ENCODE data around the gene ASZ1. TPM values are rescaled to one million over a fixed set of nuclear protein-coding genes. Genes with fewer than 3 reads are reported as not detected.

Gene ASZ1
- total RNA-seq, 1 experiment from 2014 or later, result not detected

DNA sequence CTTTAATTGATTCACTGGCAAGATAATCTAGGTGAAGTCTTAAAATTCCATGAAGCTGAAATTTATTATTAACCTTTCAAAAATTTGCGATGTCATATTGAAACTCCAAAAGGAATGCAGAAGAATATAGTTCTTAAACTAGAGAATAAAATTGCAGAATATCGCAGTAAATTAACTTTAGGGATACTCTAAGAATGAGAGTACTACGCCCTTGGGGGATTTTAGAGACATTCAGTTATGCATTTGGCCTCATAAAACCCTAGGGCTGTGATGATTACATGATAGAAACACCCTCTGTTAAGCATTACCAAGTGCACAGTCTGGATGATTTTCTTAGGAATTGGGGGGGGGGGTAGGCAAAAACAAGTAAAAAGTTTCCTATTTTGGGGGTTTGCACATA is 108.1 kb downstream of the ASZ1 start:
- POLR2A ChIA-PET, result no interaction called here
- H3K4me3 ChIP-seq (ENCODE audit: low read depth in 2 of 2, low read length in 2 of 2), result no peak overlapping the region
- TF ChIP-seq, protein P1, sequence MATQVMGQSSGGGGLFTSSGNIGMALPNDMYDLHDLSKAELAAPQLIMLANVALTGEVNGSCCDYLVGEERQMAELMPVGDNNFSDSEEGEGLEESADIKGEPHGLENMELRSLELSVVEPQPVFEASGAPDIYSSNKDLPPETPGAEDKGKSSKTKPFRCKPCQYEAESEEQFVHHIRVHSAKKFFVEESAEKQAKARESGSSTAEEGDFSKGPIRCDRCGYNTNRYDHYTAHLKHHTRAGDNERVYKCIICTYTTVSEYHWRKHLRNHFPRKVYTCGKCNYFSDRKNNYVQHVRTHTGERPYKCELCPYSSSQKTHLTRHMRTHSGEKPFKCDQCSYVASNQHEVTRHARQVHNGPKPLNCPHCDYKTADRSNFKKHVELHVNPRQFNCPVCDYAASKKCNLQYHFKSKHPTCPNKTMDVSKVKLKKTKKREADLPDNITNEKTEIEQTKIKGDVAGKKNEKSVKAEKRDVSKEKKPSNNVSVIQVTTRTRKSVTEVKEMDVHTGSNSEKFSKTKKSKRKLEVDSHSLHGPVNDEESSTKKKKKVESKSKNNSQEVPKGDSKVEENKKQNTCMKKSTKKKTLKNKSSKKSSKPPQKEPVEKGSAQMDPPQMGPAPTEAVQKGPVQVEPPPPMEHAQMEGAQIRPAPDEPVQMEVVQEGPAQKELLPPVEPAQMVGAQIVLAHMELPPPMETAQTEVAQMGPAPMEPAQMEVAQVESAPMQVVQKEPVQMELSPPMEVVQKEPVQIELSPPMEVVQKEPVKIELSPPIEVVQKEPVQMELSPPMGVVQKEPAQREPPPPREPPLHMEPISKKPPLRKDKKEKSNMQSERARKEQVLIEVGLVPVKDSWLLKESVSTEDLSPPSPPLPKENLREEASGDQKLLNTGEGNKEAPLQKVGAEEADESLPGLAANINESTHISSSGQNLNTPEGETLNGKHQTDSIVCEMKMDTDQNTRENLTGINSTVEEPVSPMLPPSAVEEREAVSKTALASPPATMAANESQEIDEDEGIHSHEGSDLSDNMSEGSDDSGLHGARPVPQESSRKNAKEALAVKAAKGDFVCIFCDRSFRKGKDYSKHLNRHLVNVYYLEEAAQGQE (IDR thresholded peaks at IDR 0.05; ENCODE audit: insufficient read depth in 1 of 2, low read depth in 2 of 2, low read length in 1 of 2), result no peak
- TF ChIP-seq TCF7L2 (IDR thresholded peaks at IDR 0.05; ENCODE audit: low read depth, low read length) (no peak), POLR2AphosphoS5 (IDR thresholded peaks at IDR 0.05; ENCODE audit: low read depth, low read length) (no peak), SIN3A (IDR thresholded peaks at IDR 0.05; ENCODE audit: borderline replicate concordance, insufficient read depth, low read depth, low read length) (no peak), CTCF (IDR thresholded peaks at IDR 0.05) (no peak)
- ATAC-seq (no peak), DNase-seq (ENCODE audit: low read depth, low spot score) (no peak)
- no peaks in the 10 kb centered on the region for H3K36me3 ChIP-seq (ENCODE audit: control insufficient read depth, insufficient read depth, low read length)
- BruUV-seq (replicated peaks), result no TSS peak
- intact Hi-C loops (cut with micrococcal nuclease; ENCODE audit: unreplicated experiment) (no loop called here), in situ Hi-C loops (cut with HindIII; ENCODE audit: low pct_unique_long_range_greater_than_20kb, low sequenced_read_pairs) (no loop called here)
- CTCF ChIA-PET, result no interaction called here
- peaks cover 38% of the 10 kb centered on the region for H3K27me3 ChIP-seq (ENCODE audit: control insufficient read depth, insufficient read depth, low read length)
- H3K4me1 ChIP-seq (ENCODE audit: control insufficient read depth, insufficient read depth, low read length), result peaks cover 5% of the 10 kb centered on the region
- H3K27ac ChIP-seq (ENCODE audit: low read length), result no peak overlapping the region
- no peaks in the 10 kb centered on the region for H3K9me3 ChIP-seq (ENCODE audit: control insufficient read depth, insufficient read depth, low read depth, low read length)

DNA sequence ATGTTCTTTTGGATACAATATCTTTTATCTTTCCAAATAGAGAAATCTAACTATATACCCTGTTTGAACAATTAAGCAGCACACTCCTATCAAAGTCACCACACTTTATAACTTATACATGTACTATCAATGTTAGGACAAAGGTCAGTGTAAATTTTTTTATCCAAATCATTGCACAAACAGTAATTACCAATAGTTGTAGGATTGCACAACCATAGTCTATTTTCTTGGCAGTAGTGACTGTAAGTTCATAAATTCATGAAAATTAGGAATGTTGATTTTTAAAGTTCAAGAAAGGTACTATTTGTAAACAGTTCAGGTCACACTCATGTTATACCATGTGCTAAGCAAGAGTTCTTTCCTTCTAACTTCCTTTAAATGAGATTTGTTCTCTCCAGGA is 113.7 kb downstream of the ASZ1 start:
- no TSS peak for BruUV-seq (replicated peaks)
- CTCF ChIA-PET, result no interaction called here
- H3K27ac ChIP-seq (ENCODE audit: low read length), result no peak overlapping the region
- POLR2A ChIA-PET, result no interaction called here
- no peak for ATAC-seq
- H3K4me3 ChIP-seq (ENCODE audit: low read depth in 2 of 2, low read length in 2 of 2), result no peak overlapping the region
- TF ChIP-seq CTCF (IDR thresholded peaks at IDR 0.05), result no peak
- TF ChIP-seq TCF7L2 (IDR thresholded peaks at IDR 0.05; ENCODE audit: low read depth, low read length), result no peak
- no peak for TF ChIP-seq POLR2AphosphoS5 (IDR thresholded peaks at IDR 0.05; ENCODE audit: low read depth, low read length)
- TF ChIP-seq, protein P1 (IDR thresholded peaks at IDR 0.05; ENCODE audit: insufficient read depth in 1 of 2, low read depth in 2 of 2, low read length in 1 of 2), result no peak
- TF ChIP-seq SIN3A (IDR thresholded peaks at IDR 0.05; ENCODE audit: borderline replicate concordance, insufficient read depth, low read depth, low read length), result no peak
- no peaks in the 10 kb centered on the region for H3K4me1 ChIP-seq (ENCODE audit: control insufficient read depth, insufficient read depth, low read length)
- H3K9me3 ChIP-seq (ENCODE audit: control insufficient read depth, insufficient read depth, low read depth, low read length), result no peaks in the 10 kb centered on the region
- intact Hi-C loops (cut with micrococcal nuclease; ENCODE audit: unreplicated experiment), result no loop called here
- H3K27me3 ChIP-seq (ENCODE audit: control insufficient read depth, insufficient read depth, low read length), result peaks cover 13% of the 10 kb centered on the region
- in situ Hi-C loops (cut with HindIII; ENCODE audit: low pct_unique_long_range_greater_than_20kb, low sequenced_read_pairs), result no loop called here
- no peaks in the 10 kb centered on the region for H3K36me3 ChIP-seq (ENCODE audit: control insufficient read depth, insufficient read depth, low read length)
- no peak for DNase-seq (ENCODE audit: low read depth, low spot score)

Other genes starting within 250 kb of the ASZ1 start
- not detected for gene WNT2, start 104.4 kb downstream of the ASZ1 start, total RNA-seq (2021; ENCODE audit: unreplicated experiment)
- 0.31 TPM for gene CFTR, start 52.5 kb upstream of the ASZ1 start, total RNA-seq (2021; ENCODE audit: unreplicated experiment)

Data from Panc1 (cell line).